RWPE1 (cell line): Measurements from ENCODE around the gene CD300LG.

ENCODE experiments used
- CTCF ChIA-PET: fragments of 350-600 bp; sonication (Branson Sonifier 250); formaldehyde crosslinking; extraction: SDS; loops from one replicate; lab custom pipeline; 2021; lab: Yijun Ruan, JAX
- POLR2A ChIA-PET: fragments of 400-600 bp; formaldehyde crosslinking; extraction: SDS; loops from one replicate; lab custom pipeline; 2020; ENCODE audit warnings: antibody characterized with exemption; ENCODE audit not compliant: low non-redundant PET; lab: Yijun Ruan, JAX
- DNase-seq: peaks from one replicate; pipeline ENCODE4 v3.0.0; 2012; ENCODE audit warnings: low spot score
- H3K27ac ChIP-seq: fragments of 450-650 bp; 2 replicates; pipeline ENCODE4 v1.5.1; 2017
- TF ChIP-seq, protein P1 (sequence below): fragments of 450-650 bp; conservative IDR thresholded peaks from 2 replicates; pipeline ENCODE4 v1.5.1; 2017; ENCODE audit warnings: low read depth, mild to moderate bottlenecking

Gene CD300LG

DNA sequence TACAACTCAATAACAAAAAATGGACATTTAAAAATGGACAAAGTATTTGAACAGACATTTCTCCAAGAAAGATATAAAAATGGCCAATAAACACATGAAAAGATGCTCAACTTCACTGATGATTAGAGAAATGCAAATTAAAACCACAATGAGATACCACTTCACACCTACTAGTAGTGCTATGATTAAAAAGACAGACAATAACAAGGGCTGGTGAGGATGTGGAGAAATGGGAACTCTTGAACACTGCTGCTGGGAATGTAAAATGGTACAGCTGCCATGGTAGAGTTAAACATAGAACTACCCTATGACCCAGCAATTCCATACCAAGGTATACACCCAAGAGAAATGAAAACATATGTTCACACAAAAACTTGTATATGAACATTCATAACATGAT lies 41.9 kb upstream of the CD300LG start:
- H3K27ac ChIP-seq = no peak overlapping the region
- ChIA-PET CTCF (interaction anchor here (1.1 kb wide), 1 partner anchor 41 kb away, joined by 3 read pairs; no protein-coding TSS in a partner anchor), POLR2A (no interaction called here)
- DNase-seq = no peak
- TF ChIP-seq, protein P1, sequence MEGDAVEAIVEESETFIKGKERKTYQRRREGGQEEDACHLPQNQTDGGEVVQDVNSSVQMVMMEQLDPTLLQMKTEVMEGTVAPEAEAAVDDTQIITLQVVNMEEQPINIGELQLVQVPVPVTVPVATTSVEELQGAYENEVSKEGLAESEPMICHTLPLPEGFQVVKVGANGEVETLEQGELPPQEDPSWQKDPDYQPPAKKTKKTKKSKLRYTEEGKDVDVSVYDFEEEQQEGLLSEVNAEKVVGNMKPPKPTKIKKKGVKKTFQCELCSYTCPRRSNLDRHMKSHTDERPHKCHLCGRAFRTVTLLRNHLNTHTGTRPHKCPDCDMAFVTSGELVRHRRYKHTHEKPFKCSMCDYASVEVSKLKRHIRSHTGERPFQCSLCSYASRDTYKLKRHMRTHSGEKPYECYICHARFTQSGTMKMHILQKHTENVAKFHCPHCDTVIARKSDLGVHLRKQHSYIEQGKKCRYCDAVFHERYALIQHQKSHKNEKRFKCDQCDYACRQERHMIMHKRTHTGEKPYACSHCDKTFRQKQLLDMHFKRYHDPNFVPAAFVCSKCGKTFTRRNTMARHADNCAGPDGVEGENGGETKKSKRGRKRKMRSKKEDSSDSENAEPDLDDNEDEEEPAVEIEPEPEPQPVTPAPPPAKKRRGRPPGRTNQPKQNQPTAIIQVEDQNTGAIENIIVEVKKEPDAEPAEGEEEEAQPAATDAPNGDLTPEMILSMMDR = no peak

GRCh38 chr17:43808076-43808475 lies 38.9 kb upstream of the CD300LG start:
- DNase-seq = no peak
- POLR2A ChIA-PET = no interaction called here
- CTCF ChIA-PET = no interaction called here
- TF ChIP-seq, protein P1 = no peak
- H3K27ac ChIP-seq = no peak overlapping the region

DNA sequence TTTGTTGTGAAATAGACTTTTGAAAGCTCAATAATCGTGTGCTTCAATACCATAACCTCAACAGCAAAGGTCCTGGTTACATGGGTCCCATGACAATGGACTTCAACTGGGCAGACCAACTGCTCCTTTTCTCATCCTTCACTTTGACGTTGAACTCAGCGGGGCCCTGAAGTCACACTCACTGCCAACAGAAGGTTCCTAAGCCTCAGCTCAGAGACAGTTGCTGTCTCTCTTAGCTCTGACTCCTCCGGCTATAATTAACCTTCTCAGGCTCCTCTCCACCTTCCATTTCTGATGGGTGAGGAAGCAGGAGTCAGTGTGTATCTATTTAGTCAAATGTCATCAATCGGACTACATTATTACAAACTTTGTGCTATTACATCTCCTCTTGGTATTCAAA lies 37.9 kb upstream of the CD300LG start:
- TF ChIP-seq, protein P1 = no peak
- CTCF ChIA-PET = interaction anchor here (1.4 kb wide), 1 partner anchor 37 kb away, joined by 4 read pairs; no protein-coding TSS in a partner anchor

DNA sequence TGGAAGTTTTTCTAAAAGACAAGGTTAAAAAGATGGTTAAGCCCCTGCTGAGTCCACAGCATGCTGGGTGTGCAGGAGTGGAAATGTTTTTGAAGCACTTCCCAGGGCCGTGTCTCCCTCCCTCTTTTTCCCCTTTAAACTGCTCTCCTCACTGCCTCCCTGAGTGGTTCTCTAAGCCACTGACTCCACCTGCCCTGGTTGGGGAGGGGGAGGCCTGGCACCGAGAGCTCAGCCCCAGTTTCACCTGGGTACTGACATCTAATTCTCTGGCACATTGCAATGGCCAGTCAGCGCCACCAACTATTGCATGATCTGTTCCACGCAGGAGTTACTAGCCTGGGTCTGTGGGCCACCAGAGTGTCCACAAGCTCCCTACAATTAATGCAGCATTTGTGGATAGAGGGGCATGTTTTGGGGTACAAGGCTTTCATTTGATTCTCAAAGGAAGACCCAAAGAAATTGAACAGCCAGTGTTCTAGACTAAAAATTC lies 36.7 kb upstream of the CD300LG start:
- TF ChIP-seq, protein P1 = no peak
- DNase-seq = no peak
- CTCF ChIA-PET = interaction anchor here (0.5 to 1.4 kb wide), 2 partner anchors 22 to 36 kb away, joined by 4 to 7 read pairs; no protein-coding TSS in a partner anchor
- H3K27ac ChIP-seq = no peak overlapping the region
- POLR2A ChIA-PET = no interaction called here

More for the DNA sequence above, 37.9 kb upstream of the CD300LG start:
- DNase-seq = no peak
- POLR2A ChIA-PET = interaction anchor here (0.6 kb wide), 1 partner anchor 19 kb away, joined by 3 read pairs; no protein-coding TSS in a partner anchor
- H3K27ac ChIP-seq = no peak overlapping the region

DNA sequence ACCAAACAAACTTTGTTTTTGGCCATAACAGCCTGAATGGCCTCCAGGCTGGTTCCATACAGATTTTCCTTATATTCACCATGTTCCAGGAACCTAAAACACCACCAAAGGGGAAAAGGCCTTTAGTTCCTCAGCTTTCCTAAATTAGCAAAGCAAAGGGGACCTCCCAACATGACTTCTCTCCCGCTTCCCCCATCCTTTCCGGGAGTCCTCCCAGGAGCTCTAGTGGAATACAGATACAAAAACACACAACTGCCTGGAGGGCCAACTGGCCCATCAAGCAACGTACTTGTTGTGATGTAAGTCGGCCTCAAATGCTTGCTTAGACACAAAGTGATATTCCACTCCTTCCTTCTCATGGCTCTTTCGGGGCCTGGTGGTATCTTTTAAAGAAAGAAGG lies 36.2 kb upstream of the CD300LG start:
- DNase-seq = no peak
- ChIA-PET POLR2A (no interaction called here), CTCF (interaction anchor here (0.7 kb wide), 1 partner anchor 1437 kb away, joined by 3 read pairs; no protein-coding TSS in a partner anchor)
- TF ChIP-seq, protein P1 = no peak
- H3K27ac ChIP-seq = no peak overlapping the region

DNA sequence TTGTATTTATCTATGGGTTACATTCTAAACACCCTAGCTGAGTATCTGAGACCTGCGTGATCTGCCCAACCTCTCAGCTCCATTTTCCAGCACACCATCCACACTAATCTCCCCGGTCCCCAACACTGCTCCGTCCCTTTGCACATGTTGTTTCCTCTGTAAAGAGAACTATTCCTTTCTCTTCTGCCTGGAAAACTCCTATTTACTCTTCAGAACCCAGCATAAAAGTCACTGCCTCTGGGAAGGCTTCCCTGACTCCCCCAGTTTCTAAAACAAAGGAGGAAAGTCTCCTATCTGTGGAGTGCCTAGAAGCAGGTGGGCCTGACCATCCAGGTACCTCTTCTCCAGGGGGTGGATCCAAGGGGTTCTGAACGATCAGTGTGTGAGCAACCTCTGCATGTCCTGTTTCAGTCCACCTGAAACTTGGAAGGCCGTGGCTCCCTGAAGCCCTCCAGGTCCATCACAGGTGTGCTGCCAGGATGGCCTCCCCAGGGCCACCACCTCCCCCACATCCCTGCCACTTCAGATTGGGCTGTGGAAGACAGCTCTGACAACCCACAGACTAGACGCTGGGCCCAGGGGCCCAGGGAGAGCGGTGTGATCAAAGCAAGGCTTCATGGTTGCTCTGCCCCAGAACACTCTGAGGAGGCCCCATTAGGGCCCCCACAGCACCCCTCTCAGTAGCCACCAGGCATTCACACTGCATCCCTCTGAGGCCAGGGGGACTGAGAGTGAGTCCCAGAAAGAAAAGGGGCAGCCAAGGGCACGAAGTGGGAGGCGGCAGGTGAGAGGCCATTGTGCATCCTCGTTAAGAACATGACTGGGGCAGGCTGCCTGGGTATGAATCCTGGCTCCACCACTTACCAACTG lies 34.3 kb upstream of the CD300LG start:
- ChIA-PET CTCF (interaction anchor here (0.6 kb wide), 1 partner anchor 49 kb away, joined by 5 read pairs; no protein-coding TSS in a partner anchor), POLR2A (no interaction called here)
- H3K27ac ChIP-seq = no peak overlapping the region
- TF ChIP-seq, protein P1 = no peak
- no peak for DNase-seq
